ENCODE data around the gene FAM9C. TPM values are rescaled to one million over a fixed set of nuclear protein-coding genes. Genes with fewer than 3 reads are reported as not detected.

FAM9C gene
- total RNA-seq, 4 donors from 2014 or later: 0.11 TPM; not detected in 3

- TF ChIP-seq CTCF (IDR thresholded peaks at IDR 0.05) (no peak), POLR2A (IDR thresholded peaks at IDR 0.05) (no peak)
- H3K27ac ChIP-seq: no peak overlapping the region
- peak; percentile 30 to 53 for DNase-seq
- peaks cover 0 to 19% of the 10 kb centered on the region in 2 donors for H3K4me1 ChIP-seq
- no peaks in the 10 kb centered on the region for H3K36me3 ChIP-seq
- H3K4me3 ChIP-seq (replicated peaks in 1 of 3): no peak overlapping the region
- WGBS, 2 donors: 11 to 14% methylated on average over 6 of the region's 6 CpGs
- intact Hi-C loops (cut with DNase I): no loop called here
- H3K27me3 ChIP-seq: no peaks in the 10 kb centered on the region
- H3K9me3 ChIP-seq: no peaks in the 10 kb centered on the region
Measured at GRCh38 chrX:13028871-13029636, 15.4 kb downstream of the FAM9C start.

- intact Hi-C loops (cut with DNase I): no loop called here
Measured at GRCh38 chrX:13026877-13027652, 17.4 kb downstream of the FAM9C start.

GRCh38 chrX:13024986-13025385 is 19.4 kb downstream of the FAM9C start:
- intact Hi-C loops (cut with DNase I): no loop called here
- DNase-seq: no peak
- TF ChIP-seq POLR2A (IDR thresholded peaks at IDR 0.05): no peak
- TF ChIP-seq CTCF (IDR thresholded peaks at IDR 0.05): no peak
- Histone ChIP-seq H3K27me3 (no peaks in the 10 kb centered on the region), H3K27ac (no peak overlapping the region), H3K4me3 (replicated peaks in 1 of 3) (no peak overlapping the region), H3K36me3 (no peaks in the 10 kb centered on the region), H3K4me1 (peaks cover 0 to 14% of the 10 kb centered on the region in 2 donors), H3K9me3 (no peaks in the 10 kb centered on the region)
- 78 to 81% methylated on average over 3 of the region's 3 CpGs for WGBS, 2 donors

More at GRCh38 chrX:13026877-13027652, 17.4 kb downstream of the FAM9C start:
- no peak for DNase-seq
- TF ChIP-seq CTCF (IDR thresholded peaks at IDR 0.05) (no peak), POLR2A (IDR thresholded peaks at IDR 0.05) (no peak)
- no peak overlapping the region for H3K27ac ChIP-seq
- peaks cover 0 to 19% of the 10 kb centered on the region in 2 donors for H3K4me1 ChIP-seq
- H3K27me3 ChIP-seq: no peaks in the 10 kb centered on the region
- no peaks in the 10 kb centered on the region for H3K36me3 ChIP-seq
- H3K9me3 ChIP-seq: no peaks in the 10 kb centered on the region
- WGBS, 2 donors: 92 to 94% methylated on average over 8 of the region's 8 CpGs
- no peak overlapping the region for H3K4me3 ChIP-seq (replicated peaks in 1 of 3)

DNA sequence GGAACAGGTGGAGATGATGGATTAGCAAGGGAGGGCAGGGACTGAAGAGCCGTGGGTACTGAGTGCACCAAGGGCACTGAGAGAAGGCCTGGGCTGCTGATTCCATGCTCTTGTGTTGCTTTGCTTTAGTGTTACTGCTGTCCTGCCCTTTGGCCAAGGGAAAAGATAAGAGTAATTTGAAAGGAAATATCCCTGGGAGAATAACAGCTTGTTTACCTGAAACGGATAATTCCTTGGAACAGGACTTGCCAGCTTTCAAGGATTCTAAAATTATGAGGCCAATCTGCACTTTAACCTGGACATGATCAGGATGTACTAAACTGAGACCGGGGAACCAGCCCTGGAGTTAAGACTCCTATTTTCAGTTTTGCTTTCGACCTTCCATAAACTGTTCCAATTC is 20.4 kb downstream of the FAM9C start:
- H3K36me3 ChIP-seq: no peaks in the 10 kb centered on the region
- TF ChIP-seq POLR2A (IDR thresholded peaks at IDR 0.05): no peak
- TF ChIP-seq CTCF (IDR thresholded peaks at IDR 0.05): no peak
- 84 to 90% methylated on average over 4 of the region's 4 CpGs for WGBS, 2 donors
- no peaks in the 10 kb centered on the region for H3K27me3 ChIP-seq
- H3K4me3 ChIP-seq (replicated peaks in 1 of 3): no peak overlapping the region
- peaks cover 0 to 4% of the 10 kb centered on the region in 2 donors for H3K4me1 ChIP-seq
- H3K27ac ChIP-seq: no peak overlapping the region
- no peak for DNase-seq
- intact Hi-C loops (cut with DNase I): no loop called here
- no peaks in the 10 kb centered on the region for H3K9me3 ChIP-seq

DNA sequence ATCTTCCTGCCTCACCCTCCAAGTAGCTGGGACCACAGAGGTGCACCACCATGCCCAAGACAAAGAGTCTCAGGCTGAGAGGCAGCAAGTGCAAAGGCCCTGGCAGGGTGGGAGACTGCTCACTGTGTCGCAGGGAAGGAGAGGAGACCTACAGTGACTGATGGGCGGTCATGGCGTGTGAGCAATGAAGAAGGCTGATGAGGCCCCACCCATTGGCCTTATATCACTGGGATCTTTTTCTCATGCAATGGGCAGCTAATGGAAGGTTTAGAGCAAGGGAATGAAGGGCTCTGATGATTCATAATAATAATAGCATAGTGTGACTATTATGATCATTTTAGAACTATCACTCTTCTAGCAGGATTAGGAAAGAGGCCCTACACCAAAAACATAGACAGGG is 20.9 kb downstream of the FAM9C start:
- TF ChIP-seq CTCF (IDR thresholded peaks at IDR 0.05) (no peak), POLR2A (IDR thresholded peaks at IDR 0.05) (no peak)
- Histone ChIP-seq H3K27ac (no peak overlapping the region), H3K36me3 (no peaks in the 10 kb centered on the region), H3K27me3 (no peaks in the 10 kb centered on the region), H3K4me3 (replicated peaks in 1 of 3) (no peak overlapping the region), H3K4me1 (peaks cover 0 to under 1% of the 10 kb centered on the region in 2 donors), H3K9me3 (no peaks in the 10 kb centered on the region)
- whole genome bisulfite sequencing, 2 donors: 87 to 96% methylated on average over 3 of the region's 3 CpGs
- intact Hi-C loops (cut with DNase I): no loop called here
- DNase-seq: no peak
